Fibroblast of the aortic adventitia (primary cell): ENCODE data around the gene WNT6. TPM values are rescaled to one million over a fixed set of nuclear protein-coding genes. Genes with fewer than 3 reads are reported as not detected.

ENCODE experiments used
- DNase-seq: peaks from one replicate; pipeline ENCODE4 v3.0.0-alpha.2; 2010; ENCODE audit warnings: low read depth
- H3K4me3 ChIP-seq: 2 replicates; pipeline ENCODE4 v1.5.1; 2011; ENCODE audit warnings: low read depth, mild to moderate bottlenecking, control low read depth, low read length, moderate library complexity
- CTCF ChIP-seq: IDR thresholded peaks from 2 replicates; pipeline ENCODE4 v1.5.1; 2011; ENCODE audit warnings: mild to moderate bottlenecking, low read length, control low read depth, inconsistent platforms; ENCODE audit not compliant: insufficient read depth
- total RNA-seq: library from RNA; depleted of rRNA; stranded (reverse); fragments of >200 nt; gene quantifications from 2 replicates; pipeline ENCODE4 v1.2.3, GENCODE V29; 2012; ENCODE audit warnings: low replicate concordance

WNT6 gene
- total RNA-seq, 1 donor: not detected

DNA sequence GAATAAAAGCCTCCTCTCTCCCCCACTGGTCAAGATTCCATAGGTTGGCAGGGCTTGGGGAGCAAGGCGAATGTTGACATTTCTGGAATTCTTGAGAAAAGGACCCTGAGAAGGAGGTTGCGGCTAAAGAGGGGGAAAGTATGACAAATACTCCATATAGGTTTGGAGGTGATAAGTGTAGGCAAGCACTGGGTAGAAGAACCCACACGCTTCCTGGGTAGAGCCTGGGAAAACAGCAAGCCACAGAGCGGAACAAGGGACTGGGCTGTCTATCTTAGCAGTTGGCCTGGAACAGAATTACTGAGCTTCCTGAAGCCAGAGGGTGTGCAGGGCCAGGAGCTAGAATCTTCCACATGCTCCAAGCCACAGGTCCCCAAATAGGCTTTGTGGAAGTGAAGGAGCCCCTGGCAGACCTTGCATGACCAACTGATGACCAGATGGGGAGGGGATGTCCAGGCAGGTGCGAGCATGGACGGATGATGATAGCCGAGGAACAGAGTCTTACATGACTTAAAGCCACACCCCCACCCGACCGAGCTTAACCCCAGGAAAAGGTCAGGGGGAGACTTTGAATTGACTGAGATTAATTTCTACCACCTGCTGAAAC lies 37.9 kb upstream of the WNT6 start:
- no peak for DNase-seq
- no peak overlapping the region for H3K4me3 ChIP-seq

GRCh38 chr2:218822622-218823021 lies 37.0 kb upstream of the WNT6 start:
- no peak overlapping the region for H3K4me3 ChIP-seq
- no peak for TF ChIP-seq CTCF
- DNase-seq: no peak

More for the DNA sequence above, 37.9 kb upstream of the WNT6 start:
- TF ChIP-seq CTCF: no peak

DNA sequence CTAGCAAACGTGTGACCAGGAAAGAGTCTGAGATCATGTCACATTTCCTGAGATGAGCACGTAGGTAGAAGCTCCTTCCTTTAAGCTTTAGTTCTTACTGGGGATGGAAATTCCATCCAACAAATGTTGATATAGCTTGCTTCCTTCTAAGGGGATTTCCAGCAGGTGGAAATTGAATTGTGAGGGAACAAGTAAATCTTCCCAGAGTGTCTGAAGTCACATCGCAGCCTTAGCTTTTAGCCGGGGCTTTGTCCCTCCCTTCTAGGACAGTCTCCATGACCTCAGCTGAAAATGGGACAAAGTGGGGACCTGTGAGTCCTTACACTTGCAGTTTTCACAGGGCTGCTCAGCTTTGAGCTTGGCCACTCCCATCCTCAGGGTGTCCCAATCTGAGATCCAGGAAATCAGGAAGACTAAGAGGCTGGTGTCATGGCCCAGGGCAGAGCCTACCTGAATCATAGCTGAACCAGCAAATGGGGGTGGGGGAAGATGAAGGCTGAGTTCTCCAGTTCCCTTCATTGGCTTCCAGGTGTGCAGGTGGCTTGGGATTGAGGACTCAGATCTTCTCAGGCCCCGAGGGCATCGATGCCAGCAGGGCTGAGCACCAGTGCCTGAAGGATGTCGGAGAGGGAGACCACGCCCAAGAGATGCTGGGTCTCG lies 36.3 kb upstream of the WNT6 start:
- DNase-seq: no peak
- no peak for TF ChIP-seq CTCF
- H3K4me3 ChIP-seq: no peak overlapping the region

DNA sequence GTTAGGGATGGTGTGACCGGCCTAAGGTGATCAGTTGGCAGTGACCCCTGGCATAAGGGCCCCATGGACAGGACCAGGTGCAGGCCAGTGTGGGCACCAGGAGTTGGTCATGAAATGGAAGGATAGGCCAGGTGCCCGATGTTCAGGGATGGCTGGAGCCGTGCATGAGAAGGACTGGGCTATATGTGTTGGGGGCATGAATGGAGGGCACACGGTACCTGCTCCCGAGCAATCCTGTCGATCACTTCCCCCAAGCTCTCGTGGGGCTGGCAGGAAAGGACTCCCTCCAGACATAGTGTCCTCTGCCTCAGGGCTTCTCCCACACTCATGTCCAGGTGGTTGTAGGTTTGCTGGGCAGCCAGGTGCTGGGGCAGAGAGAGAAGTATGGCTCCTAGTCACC lies 35.6 kb upstream of the WNT6 start:
- no peak overlapping the region for H3K4me3 ChIP-seq
- no peak for DNase-seq
- no peak for TF ChIP-seq CTCF

DNA sequence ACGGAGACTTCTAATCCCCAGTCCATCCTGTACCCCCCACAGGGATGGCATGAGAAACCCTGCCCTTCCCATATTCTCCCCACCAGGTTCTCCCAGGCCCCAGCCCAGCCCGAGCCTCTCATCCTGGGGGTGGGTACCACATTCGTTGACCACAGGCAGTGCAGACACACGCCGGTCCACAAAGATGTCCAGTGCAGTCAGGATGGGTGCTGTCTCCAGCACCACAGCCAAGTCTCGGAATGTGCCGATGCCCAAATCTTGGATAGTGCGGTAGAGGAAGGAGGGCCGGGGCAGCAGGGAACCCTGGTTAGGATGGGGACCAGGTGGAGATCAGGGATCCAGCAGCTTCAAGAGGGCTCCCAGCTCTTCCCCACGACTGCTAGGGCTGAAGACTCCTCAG lies 32.8 kb upstream of the WNT6 start:
- H3K4me3 ChIP-seq: no peak overlapping the region
- TF ChIP-seq CTCF: no peak
- DNase-seq: no peak

DNA sequence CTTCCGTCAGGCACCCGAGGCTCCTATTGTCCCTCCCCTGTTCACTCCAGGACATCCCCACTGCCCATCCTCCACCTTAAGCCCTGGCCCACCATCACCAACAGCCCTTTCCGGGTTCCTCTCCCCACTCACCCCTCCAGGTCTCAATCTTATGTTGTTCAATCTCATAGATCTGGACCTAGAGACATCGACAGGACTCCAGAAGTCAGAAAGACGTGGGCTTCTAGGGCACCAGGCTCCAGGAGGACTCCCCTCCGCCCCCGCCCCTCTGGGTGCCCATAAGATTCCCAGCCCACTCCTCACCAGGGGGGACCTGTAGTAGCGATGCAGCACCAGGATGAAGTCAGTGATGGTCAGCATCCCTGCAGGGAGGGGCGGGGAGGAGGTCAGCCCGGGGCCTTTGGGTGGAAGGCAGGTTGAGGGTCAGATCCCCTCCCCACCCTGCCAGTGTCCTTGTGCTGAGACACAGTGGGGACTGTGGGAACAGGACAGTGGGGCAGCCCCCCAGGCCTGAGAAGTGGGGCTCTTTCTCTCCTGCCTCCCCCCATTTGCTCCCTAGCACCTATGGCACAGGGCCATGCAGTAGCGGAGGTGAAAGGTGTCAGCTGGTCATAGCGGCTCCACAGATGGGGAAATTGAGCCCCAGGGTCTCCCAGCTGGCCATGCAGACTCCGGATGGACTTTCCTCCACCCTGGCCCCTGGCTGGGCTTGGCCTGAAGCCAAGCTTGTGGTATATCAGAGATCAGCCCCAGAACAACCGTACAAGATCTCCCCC lies 31.7 kb upstream of the WNT6 start:
- no peak for TF ChIP-seq CTCF
- no peak overlapping the region for H3K4me3 ChIP-seq
- no peak for DNase-seq
